Measurements from ENCODE around the gene ZNF823.

Gene ZNF823

DNA sequence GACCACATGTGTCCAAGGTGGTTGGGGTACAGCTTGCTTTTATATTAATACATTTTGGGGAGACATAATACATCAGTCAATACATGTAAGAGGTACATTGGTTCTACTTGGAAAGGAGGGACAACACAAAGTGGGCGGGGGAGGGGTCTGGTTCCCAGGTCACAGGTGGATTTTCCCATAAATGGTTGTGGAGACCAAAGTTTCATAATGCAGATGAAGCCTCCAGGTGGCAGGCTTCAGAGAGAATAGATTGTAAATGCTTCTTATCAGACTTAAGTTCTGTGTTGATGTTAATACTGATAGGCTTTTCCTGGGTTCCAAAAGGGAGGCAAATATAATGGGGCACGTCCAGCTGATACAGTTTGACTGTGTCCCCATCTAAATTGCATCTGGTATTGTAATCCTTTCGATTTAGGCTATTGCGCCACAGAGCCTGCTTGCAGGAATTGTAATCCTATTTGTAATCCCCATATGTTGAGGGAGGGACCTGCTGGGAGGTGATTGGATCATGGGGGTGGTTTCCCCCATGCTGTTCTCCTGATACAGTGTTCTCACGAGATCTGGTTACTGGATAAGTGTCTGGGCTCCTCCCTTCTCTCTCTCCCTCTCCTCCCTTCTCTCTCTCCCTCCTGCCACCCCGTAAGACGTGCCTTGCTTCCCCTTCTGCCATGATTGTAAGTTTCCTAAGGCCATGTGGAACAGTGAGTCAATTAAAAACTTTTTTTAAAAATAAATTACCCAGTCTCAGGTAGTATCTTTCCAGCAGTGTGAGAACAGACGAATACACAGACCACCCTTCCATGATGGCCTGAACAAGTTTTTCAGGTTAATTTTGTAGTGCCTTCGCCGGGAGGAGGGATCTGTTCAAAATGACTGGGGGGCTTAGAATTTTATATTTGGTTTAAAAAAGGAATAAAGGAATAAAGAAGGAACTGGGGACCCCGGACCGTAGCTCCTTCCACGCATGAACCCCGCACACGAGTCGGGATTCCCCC lies 44.9 kb downstream of the ZNF823 start (continued):
- TF ChIP-seq ZBTB11 (tag by site-specific recombination; conservative IDR thresholded peaks at IDR 0.05; ENCODE audit: low read depth), result no peak
- TF ChIP-seq PRDM10 (tag by site-specific recombination; IDR thresholded peaks at IDR 0.05), result peak; percentile 80
- peak; percentile 65 for TF ChIP-seq PATZ1 (tag by site-specific recombination; IDR thresholded peaks at IDR 0.05)
- TF ChIP-seq ZNF658 (tag by site-specific recombination; IDR thresholded peaks at IDR 0.05), result no peak
- no peak for TF ChIP-seq ZNF394 (tag by site-specific recombination; IDR thresholded peaks at IDR 0.05; ENCODE audit: borderline replicate concordance)
- TF ChIP-seq ZNF280C (tag by site-specific recombination; IDR thresholded peaks at IDR 0.05), result no peak
- no peak for TF ChIP-seq ZBTB26 (tag by site-specific recombination; optimal IDR thresholded peaks at IDR 0.05)
- TF ChIP-seq ZNF423 (tag by site-specific recombination; IDR thresholded peaks at IDR 0.05), result no peak
- no peak for TF ChIP-seq ZNF350 (tag by site-specific recombination; IDR thresholded peaks at IDR 0.05)
- TF ChIP-seq, protein P1, sequence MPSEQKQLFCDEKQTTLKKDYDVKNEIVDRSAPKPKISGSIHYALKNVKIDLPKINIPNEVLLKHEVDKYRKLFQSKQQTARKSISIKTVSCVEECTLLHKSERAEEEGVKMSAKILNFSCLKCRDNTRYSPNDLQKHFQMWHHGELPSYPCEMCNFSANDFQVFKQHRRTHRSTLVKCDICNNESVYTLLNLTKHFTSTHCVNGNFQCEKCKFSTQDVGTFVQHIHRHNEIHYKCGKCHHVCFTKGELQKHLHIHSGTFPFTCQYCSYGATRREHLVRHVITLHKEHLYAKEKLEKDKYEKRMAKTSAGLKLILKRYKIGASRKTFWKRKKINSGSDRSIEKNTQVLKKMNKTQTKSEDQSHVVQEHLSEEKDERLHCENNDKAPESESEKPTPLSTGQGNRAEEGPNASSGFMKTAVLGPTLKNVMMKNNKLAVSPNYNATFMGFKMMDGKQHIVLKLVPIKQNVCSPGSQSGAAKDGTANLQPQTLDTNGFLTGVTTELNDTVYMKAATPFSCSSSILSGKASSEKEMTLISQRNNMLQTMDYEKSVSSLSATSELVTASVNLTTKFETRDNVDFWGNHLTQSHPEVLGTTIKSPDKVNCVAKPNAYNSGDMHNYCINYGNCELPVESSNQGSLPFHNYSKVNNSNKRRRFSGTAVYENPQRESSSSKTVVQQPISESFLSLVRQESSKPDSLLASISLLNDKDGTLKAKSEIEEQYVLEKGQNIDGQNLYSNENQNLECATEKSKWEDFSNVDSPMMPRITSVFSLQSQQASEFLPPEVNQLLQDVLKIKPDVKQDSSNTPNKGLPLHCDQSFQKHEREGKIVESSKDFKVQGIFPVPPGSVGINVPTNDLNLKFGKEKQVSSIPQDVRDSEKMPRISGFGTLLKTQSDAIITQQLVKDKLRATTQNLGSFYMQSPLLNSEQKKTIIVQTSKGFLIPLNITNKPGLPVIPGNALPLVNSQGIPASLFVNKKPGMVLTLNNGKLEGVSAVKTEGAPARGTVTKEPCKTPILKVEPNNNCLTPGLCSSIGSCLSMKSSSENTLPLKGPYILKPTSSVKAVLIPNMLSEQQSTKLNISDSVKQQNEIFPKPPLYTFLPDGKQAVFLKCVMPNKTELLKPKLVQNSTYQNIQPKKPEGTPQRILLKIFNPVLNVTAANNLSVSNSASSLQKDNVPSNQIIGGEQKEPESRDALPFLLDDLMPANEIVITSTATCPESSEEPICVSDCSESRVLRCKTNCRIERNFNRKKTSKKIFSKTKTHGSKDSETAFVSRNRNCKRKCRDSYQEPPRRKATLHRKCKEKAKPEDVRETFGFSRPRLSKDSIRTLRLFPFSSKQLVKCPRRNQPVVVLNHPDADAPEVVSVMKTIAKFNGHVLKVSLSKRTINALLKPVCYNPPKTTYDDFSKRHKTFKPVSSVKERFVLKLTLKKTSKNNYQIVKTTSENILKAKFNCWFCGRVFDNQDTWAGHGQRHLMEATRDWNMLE (tag by site-specific recombination; conservative IDR thresholded peaks at IDR 0.05; ENCODE audit: low read depth), result peak; percentile 53
- no peak for TF ChIP-seq ZNF837 (tag by site-specific recombination; IDR thresholded peaks at IDR 0.05)
- peak; percentile 65 for TF ChIP-seq ZNF24 (tag by site-specific recombination; IDR thresholded peaks at IDR 0.05)
- TF ChIP-seq, protein P2, sequence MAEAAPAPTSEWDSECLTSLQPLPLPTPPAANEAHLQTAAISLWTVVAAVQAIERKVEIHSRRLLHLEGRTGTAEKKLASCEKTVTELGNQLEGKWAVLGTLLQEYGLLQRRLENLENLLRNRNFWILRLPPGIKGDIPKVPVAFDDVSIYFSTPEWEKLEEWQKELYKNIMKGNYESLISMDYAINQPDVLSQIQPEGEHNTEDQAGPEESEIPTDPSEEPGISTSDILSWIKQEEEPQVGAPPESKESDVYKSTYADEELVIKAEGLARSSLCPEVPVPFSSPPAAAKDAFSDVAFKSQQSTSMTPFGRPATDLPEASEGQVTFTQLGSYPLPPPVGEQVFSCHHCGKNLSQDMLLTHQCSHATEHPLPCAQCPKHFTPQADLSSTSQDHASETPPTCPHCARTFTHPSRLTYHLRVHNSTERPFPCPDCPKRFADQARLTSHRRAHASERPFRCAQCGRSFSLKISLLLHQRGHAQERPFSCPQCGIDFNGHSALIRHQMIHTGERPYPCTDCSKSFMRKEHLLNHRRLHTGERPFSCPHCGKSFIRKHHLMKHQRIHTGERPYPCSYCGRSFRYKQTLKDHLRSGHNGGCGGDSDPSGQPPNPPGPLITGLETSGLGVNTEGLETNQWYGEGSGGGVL (tag by site-specific recombination; IDR thresholded peaks at IDR 0.05), result peak; percentile 98
- TF ChIP-seq, protein P3, sequence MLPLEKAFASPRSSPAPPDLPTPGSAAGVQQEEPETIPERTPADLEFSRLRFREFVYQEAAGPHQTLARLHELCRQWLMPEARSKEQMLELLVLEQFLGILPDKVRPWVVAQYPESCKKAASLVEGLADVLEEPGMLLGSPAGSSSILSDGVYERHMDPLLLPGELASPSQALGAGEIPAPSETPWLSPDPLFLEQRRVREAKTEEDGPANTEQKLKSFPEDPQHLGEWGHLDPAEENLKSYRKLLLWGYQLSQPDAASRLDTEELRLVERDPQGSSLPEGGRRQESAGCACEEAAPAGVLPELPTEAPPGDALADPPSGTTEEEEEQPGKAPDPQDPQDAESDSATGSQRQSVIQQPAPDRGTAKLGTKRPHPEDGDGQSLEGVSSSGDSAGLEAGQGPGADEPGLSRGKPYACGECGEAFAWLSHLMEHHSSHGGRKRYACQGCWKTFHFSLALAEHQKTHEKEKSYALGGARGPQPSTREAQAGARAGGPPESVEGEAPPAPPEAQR (tag by site-specific recombination; IDR thresholded peaks at IDR 0.05), result no peak

All from HEK293 (cell line).